ENCODE measurements around the gene HINT2.

DNA sequence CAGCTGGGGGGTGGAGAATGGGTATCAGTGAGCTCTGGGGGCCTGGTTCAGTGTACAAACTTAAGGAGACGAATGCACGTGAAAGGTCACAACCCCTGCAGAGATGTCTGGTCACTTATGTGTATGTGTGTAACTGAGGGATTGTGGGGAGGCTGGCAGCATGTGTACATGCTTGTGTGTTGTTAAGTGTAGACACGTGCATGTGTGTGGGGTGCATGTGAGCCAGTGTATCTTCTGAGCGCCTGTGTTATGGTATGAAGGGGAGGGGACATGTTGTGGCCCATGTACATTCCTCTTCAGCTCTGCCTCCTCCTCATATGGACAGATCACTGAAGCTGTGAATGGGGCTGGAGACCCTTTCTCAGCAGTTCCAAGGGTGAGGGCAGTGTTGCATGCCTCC lies 16.2 kb upstream of the HINT2 start:
- TF ChIP-seq, protein P1, sequence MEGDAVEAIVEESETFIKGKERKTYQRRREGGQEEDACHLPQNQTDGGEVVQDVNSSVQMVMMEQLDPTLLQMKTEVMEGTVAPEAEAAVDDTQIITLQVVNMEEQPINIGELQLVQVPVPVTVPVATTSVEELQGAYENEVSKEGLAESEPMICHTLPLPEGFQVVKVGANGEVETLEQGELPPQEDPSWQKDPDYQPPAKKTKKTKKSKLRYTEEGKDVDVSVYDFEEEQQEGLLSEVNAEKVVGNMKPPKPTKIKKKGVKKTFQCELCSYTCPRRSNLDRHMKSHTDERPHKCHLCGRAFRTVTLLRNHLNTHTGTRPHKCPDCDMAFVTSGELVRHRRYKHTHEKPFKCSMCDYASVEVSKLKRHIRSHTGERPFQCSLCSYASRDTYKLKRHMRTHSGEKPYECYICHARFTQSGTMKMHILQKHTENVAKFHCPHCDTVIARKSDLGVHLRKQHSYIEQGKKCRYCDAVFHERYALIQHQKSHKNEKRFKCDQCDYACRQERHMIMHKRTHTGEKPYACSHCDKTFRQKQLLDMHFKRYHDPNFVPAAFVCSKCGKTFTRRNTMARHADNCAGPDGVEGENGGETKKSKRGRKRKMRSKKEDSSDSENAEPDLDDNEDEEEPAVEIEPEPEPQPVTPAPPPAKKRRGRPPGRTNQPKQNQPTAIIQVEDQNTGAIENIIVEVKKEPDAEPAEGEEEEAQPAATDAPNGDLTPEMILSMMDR (IDR thresholded peaks at IDR 0.05): no peak
- TF ChIP-seq EZH2 (IDR thresholded peaks at IDR 0.05) (no peak), EZH2phosphoT487 (IDR thresholded peaks at IDR 0.05) (no peak)
